Measurements from ENCODE around the gene DTNA. TPM values are rescaled to one million over a fixed set of nuclear protein-coding genes. Genes with fewer than 3 reads are reported as not detected.
"Not testable (repeated sequence)": the region's sequence is repeated elsewhere in the genome, so short reads cannot be mapped to it uniquely, and the experiment has no call there.

Gene DTNA
- polyA plus RNA-seq, 1 donor (not counting 4 experiments of a cell fraction or from before 2014, with no cell fraction given), result 0.81 TPM

- Histone ChIP-seq H3K9me1 (ENCODE audit: control insufficient read depth, extremely low read depth, insufficient read depth, low read length) (no peaks in the 10 kb centered on the region), H3K79me2 (ENCODE audit: control insufficient read depth, insufficient read depth, low read length) (no peaks in the 10 kb centered on the region), H3K27ac (ENCODE audit: control insufficient read depth, insufficient read depth, low read length) (no peak overlapping the region), H3K9me3 (ENCODE audit: control insufficient read depth, low read depth, low read length) (no peaks in the 10 kb centered on the region), H3K27me3 (ENCODE audit: control insufficient read depth, extremely low read depth, insufficient read depth, low read length) (no peaks in the 10 kb centered on the region), H3K36me3 (ENCODE audit: control insufficient read depth in 2 of 2, extremely low read depth in 1 of 2, insufficient read depth in 2 of 2, low read length in 2 of 2) (no peaks in the 10 kb centered on the region), H3K4me3 (ENCODE audit: control insufficient read depth in 2 of 3, extremely low read depth in 1 of 3, insufficient read depth in 2 of 3, low read depth in 1 of 3, low read length in 3 of 3) (no peak overlapping the region), H2AFZ (ENCODE audit: control insufficient read depth, low read length) (no peak overlapping the region), H3K4me2 (ENCODE audit: control insufficient read depth, extremely low read depth, insufficient read depth, low read depth, low read length) (no peak overlapping the region), H3K9ac (ENCODE audit: control insufficient read depth, extremely low read depth, insufficient read depth, low read length) (no peak overlapping the region), H4K20me1 (ENCODE audit: control insufficient read depth, extremely low read depth, insufficient read depth, low read length) (no peaks in the 10 kb centered on the region), H3K4me1 (ENCODE audit: control insufficient read depth, extremely low read depth, insufficient read depth, low read length) (no peaks in the 10 kb centered on the region)
- TF ChIP-seq, protein P1, sequence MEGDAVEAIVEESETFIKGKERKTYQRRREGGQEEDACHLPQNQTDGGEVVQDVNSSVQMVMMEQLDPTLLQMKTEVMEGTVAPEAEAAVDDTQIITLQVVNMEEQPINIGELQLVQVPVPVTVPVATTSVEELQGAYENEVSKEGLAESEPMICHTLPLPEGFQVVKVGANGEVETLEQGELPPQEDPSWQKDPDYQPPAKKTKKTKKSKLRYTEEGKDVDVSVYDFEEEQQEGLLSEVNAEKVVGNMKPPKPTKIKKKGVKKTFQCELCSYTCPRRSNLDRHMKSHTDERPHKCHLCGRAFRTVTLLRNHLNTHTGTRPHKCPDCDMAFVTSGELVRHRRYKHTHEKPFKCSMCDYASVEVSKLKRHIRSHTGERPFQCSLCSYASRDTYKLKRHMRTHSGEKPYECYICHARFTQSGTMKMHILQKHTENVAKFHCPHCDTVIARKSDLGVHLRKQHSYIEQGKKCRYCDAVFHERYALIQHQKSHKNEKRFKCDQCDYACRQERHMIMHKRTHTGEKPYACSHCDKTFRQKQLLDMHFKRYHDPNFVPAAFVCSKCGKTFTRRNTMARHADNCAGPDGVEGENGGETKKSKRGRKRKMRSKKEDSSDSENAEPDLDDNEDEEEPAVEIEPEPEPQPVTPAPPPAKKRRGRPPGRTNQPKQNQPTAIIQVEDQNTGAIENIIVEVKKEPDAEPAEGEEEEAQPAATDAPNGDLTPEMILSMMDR (optimal IDR thresholded peaks at IDR 0.05 in 1 of 3, IDR thresholded peaks at IDR 0.05 in 1 of 3, conservative IDR thresholded peaks at IDR 0.05 in 1 of 3; ENCODE audit: extremely low read depth in 1 of 3, insufficient read depth in 2 of 3, low read length in 3 of 3), result no peak
- TF ChIP-seq EZH2 (IDR thresholded peaks at IDR 0.05; ENCODE audit: low read length), result no peak
- FAIRE-seq (no peak), DNase-seq (ENCODE audit: low read depth, low spot score) (no peak)
- dilution Hi-C loops (cut with MboI; ENCODE audit: extremely low pct_ligation_motif_present, low sequenced_read_pairs), result no loop called here
Observed at GRCh38 chr18:34915046-34915445, 204.9 kb downstream of the DTNA start.

GRCh38 chr18:34916539-34916938 lies 206.4 kb downstream of the DTNA start:
- H4K20me1 ChIP-seq (ENCODE audit: control insufficient read depth, extremely low read depth, insufficient read depth, low read length); H3K27ac ChIP-seq (ENCODE audit: control insufficient read depth, insufficient read depth, low read length); H3K9me3 ChIP-seq (ENCODE audit: control insufficient read depth, low read depth, low read length); H3K9ac ChIP-seq (ENCODE audit: control insufficient read depth, extremely low read depth, insufficient read depth, low read length); dilution Hi-C loops (cut with MboI; ENCODE audit: extremely low pct_ligation_motif_present, low sequenced_read_pairs); H3K4me3 ChIP-seq (ENCODE audit: control insufficient read depth in 2 of 3, extremely low read depth in 1 of 3, insufficient read depth in 2 of 3, low read depth in 1 of 3, low read length in 3 of 3); H3K4me2 ChIP-seq (ENCODE audit: control insufficient read depth, extremely low read depth, insufficient read depth, low read depth, low read length); H3K36me3 ChIP-seq (ENCODE audit: control insufficient read depth in 2 of 2, extremely low read depth in 1 of 2, insufficient read depth in 2 of 2, low read length in 2 of 2); H3K27me3 ChIP-seq (ENCODE audit: control insufficient read depth, extremely low read depth, insufficient read depth, low read length); FAIRE-seq; H3K9me1 ChIP-seq (ENCODE audit: control insufficient read depth, extremely low read depth, insufficient read depth, low read length); H2AFZ ChIP-seq (ENCODE audit: control insufficient read depth, low read length); DNase-seq (ENCODE audit: low read depth, low spot score); H3K4me1 ChIP-seq (ENCODE audit: control insufficient read depth, extremely low read depth, insufficient read depth, low read length); H3K79me2 ChIP-seq (ENCODE audit: control insufficient read depth, insufficient read depth, low read length): not testable (repeated sequence)

DNA sequence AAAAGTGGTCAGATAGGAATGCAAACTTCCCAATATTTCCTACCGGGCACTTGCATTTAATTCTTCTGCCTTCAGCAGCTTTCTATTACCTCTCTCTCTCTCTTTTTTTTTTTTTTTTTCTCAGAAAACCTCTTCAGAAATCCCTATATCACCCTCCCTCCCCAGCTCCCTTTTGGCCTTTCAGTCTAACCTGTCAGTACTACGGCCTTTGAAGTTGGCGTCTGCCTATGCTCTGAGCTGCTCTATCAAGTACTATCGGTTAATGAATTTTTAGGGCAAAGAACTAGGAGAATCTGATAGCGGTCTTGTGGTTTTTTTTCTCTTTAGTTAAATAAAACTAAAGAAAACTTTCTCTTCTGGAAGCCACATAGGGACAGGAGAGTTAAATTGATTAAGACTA lies 208.8 kb downstream of the DTNA start:
- DNase-seq (ENCODE audit: low read depth, low spot score) (no peak), FAIRE-seq (no peak)
- H3K4me2 ChIP-seq (ENCODE audit: control insufficient read depth, extremely low read depth, insufficient read depth, low read depth, low read length), result no peak overlapping the region
- H3K36me3 ChIP-seq (ENCODE audit: control insufficient read depth in 2 of 2, extremely low read depth in 1 of 2, insufficient read depth in 2 of 2, low read length in 2 of 2), result no peaks in the 10 kb centered on the region
- H3K27ac ChIP-seq (ENCODE audit: control insufficient read depth, insufficient read depth, low read length), result no peak overlapping the region
- H4K20me1 ChIP-seq (ENCODE audit: control insufficient read depth, extremely low read depth, insufficient read depth, low read length), result no peaks in the 10 kb centered on the region
- H3K27me3 ChIP-seq (ENCODE audit: control insufficient read depth, extremely low read depth, insufficient read depth, low read length), result no peaks in the 10 kb centered on the region
- H3K9me3 ChIP-seq (ENCODE audit: control insufficient read depth, low read depth, low read length), result no peaks in the 10 kb centered on the region
- no peak overlapping the region for H2AFZ ChIP-seq (ENCODE audit: control insufficient read depth, low read length)
- H3K9me1 ChIP-seq (ENCODE audit: control insufficient read depth, extremely low read depth, insufficient read depth, low read length), result no peaks in the 10 kb centered on the region
- no peaks in the 10 kb centered on the region for H3K79me2 ChIP-seq (ENCODE audit: control insufficient read depth, insufficient read depth, low read length)
- H3K9ac ChIP-seq (ENCODE audit: control insufficient read depth, extremely low read depth, insufficient read depth, low read length), result no peak overlapping the region
- dilution Hi-C loops (cut with MboI; ENCODE audit: extremely low pct_ligation_motif_present, low sequenced_read_pairs), result no loop called here
- no peaks in the 10 kb centered on the region for H3K4me1 ChIP-seq (ENCODE audit: control insufficient read depth, extremely low read depth, insufficient read depth, low read length)
- H3K4me3 ChIP-seq (ENCODE audit: control insufficient read depth in 2 of 3, extremely low read depth in 1 of 3, insufficient read depth in 2 of 3, low read depth in 1 of 3, low read length in 3 of 3), result no peak overlapping the region
- TF ChIP-seq, protein P1 (optimal IDR thresholded peaks at IDR 0.05 in 1 of 3, IDR thresholded peaks at IDR 0.05 in 1 of 3, conservative IDR thresholded peaks at IDR 0.05 in 1 of 3; ENCODE audit: extremely low read depth in 1 of 3, insufficient read depth in 2 of 3, low read length in 3 of 3), result no peak
- TF ChIP-seq EZH2 (IDR thresholded peaks at IDR 0.05; ENCODE audit: low read length), result no peak
